KMS-11 (cell line): ENCODE results near the gene VPS51.

Experiments
- H2AFZ ChIP-seq: fragments of 200-600 bp; sonication (generic); 2 replicates; pipeline ENCODE4 v1.6.1; 2016; ENCODE audit warnings: antibody characterized with exemption, mixed run types, low read depth
- H3K27ac ChIP-seq: fragments of 200-600 bp; sonication (generic); 2 replicates; pipeline ENCODE4 v1.6.1; 2016; ENCODE audit warnings: mild to moderate bottlenecking, mixed run types
- H3K27me3 ChIP-seq: fragments of 200-600 bp; sonication (generic); 2 replicates; pipeline ENCODE4 v1.6.1; 2017; ENCODE audit warnings: mild to moderate bottlenecking, low read depth, mixed run types, moderate library complexity; ENCODE audit not compliant: insufficient read depth
- H3K36me3 ChIP-seq: fragments of 200-600 bp; sonication (generic); 2 replicates; pipeline ENCODE4 v1.6.1; 2017; ENCODE audit warnings: mild to moderate bottlenecking, mixed run types; ENCODE audit not compliant: insufficient read depth
- H3K4me1 ChIP-seq: fragments of 200-600 bp; sonication (generic); 2 replicates; pipeline ENCODE4 v1.6.1; 2016; ENCODE audit warnings: mild to moderate bottlenecking, low read depth, mixed run types; ENCODE audit not compliant: poor library complexity, severe bottlenecking
- H3K4me2 ChIP-seq: fragments of 200-600 bp; sonication (generic); 2 replicates; pipeline ENCODE4 v1.7.0; 2016; ENCODE audit warnings: mild to moderate bottlenecking, mixed run types
- H3K4me3 ChIP-seq: fragments of 200-600 bp; sonication (generic); IDR thresholded peaks from 2 replicates; pipeline ENCODE4 v1.6.1; 2017; ENCODE audit warnings: low read depth, low read length, mixed read lengths; ENCODE audit not compliant: insufficient read depth
- H3K79me2 ChIP-seq: fragments of 200-600 bp; sonication (generic); 2 replicates; pipeline ENCODE4 v1.6.1; 2016; ENCODE audit warnings: low read depth, mixed run types; ENCODE audit not compliant: insufficient read depth
- H3K9ac ChIP-seq: fragments of 200-600 bp; sonication (generic); 2 replicates; pipeline ENCODE4 v1.6.1; 2016; ENCODE audit warnings: mild to moderate bottlenecking, mixed run types
- H4K20me1 ChIP-seq: fragments of 200-600 bp; sonication (generic); 2 replicates; pipeline ENCODE4 v1.6.1; 2016; ENCODE audit warnings: mild to moderate bottlenecking, mixed run types; ENCODE audit not compliant: insufficient read depth
- CTCF ChIP-seq: fragments of 200-600 bp; sonication (generic); conservative IDR thresholded peaks from 2 replicates; pipeline ENCODE4 v1.6.1; 2017; ENCODE audit warnings: low read depth, mild to moderate bottlenecking, antibody characterized with exemption, low read length, moderate library complexity, mixed read lengths

Gene VPS51

GRCh38 chr11:65134952-65135632 lies 39.1 kb downstream of the VPS51 start:
- Histone ChIP-seq H3K4me3 (peak overlapping the region; percentile 37), H2AFZ (peak overlapping the region; percentile 48), H4K20me1 (no peaks in the 10 kb centered on the region), H3K36me3 (no peaks in the 10 kb centered on the region), H3K4me2 (peak overlapping the region; percentile 80), H3K9ac (peak overlapping the region; percentile 99), H3K79me2 (peaks cover 14% of the 10 kb centered on the region), H3K27me3 (no peaks in the 10 kb centered on the region), H3K4me1 (peaks cover 25% of the 10 kb centered on the region), H3K27ac (peak overlapping the region; percentile 94)
- no peak for TF ChIP-seq CTCF

- peak overlapping the region; percentile 48; the same call in 1 of the 2 replicates for H2AFZ ChIP-seq
- H3K36me3 ChIP-seq = no peaks in the 10 kb centered on the region
- H4K20me1 ChIP-seq = no peaks in the 10 kb centered on the region
- peaks cover 25% of the 10 kb centered on the region for H3K4me1 ChIP-seq
- H3K27me3 ChIP-seq = no peaks in the 10 kb centered on the region
- H3K9ac ChIP-seq = peak overlapping the region; percentile 99
- H3K4me2 ChIP-seq = peak overlapping the region; percentile 80
- H3K79me2 ChIP-seq = peaks cover 14% of the 10 kb centered on the region
- H3K27ac ChIP-seq = peak overlapping the region; percentile 94
- no peak for TF ChIP-seq CTCF
- no peak overlapping the region for H3K4me3 ChIP-seq
Observed at GRCh38 chr11:65135633-65136145, 39.7 kb downstream of the VPS51 start.

- H4K20me1 ChIP-seq = no peaks in the 10 kb centered on the region
- H3K9ac ChIP-seq = no peak overlapping the region
- peaks cover 25% of the 10 kb centered on the region for H3K4me1 ChIP-seq
- H3K36me3 ChIP-seq = no peaks in the 10 kb centered on the region
- no peaks in the 10 kb centered on the region for H3K27me3 ChIP-seq
- H3K27ac ChIP-seq = no peak overlapping the region
- H2AFZ ChIP-seq = no peak overlapping the region
- no peak overlapping the region for H3K4me3 ChIP-seq
- H3K79me2 ChIP-seq = peaks cover 14% of the 10 kb centered on the region
- TF ChIP-seq CTCF = no peak
- H3K4me2 ChIP-seq = peak overlapping the region; percentile 80; the same call in 1 of the 2 replicates
Observed at GRCh38 chr11:65136515-65137096, 40.6 kb downstream of the VPS51 start.

- no peak overlapping the region for H3K27ac ChIP-seq
- H3K9ac ChIP-seq = no peak overlapping the region
- no peak overlapping the region for H3K4me2 ChIP-seq
- no peak overlapping the region for H3K4me3 ChIP-seq
- no peaks in the 10 kb centered on the region for H4K20me1 ChIP-seq
- H3K36me3 ChIP-seq = no peaks in the 10 kb centered on the region
- no peak for TF ChIP-seq CTCF
- no peaks in the 10 kb centered on the region for H3K79me2 ChIP-seq
- H3K4me1 ChIP-seq = no peaks in the 10 kb centered on the region
- no peak overlapping the region for H2AFZ ChIP-seq
- H3K27me3 ChIP-seq = no peaks in the 10 kb centered on the region
Observed at GRCh38 chr11:65141896-65142494, 46.0 kb downstream of the VPS51 start.
